HL-60/S4 (cell line): ENCODE results near the gene JCAD.

Source experiments
- in situ Hi-C: fragments of 300-500 bp; cut with MboI; formaldehyde crosslinking; loops from 2 replicates; pipeline ENCODE4 v1.14.3; 2022; ENCODE audit warnings: low sequenced_read_pairs

JCAD gene

DNA sequence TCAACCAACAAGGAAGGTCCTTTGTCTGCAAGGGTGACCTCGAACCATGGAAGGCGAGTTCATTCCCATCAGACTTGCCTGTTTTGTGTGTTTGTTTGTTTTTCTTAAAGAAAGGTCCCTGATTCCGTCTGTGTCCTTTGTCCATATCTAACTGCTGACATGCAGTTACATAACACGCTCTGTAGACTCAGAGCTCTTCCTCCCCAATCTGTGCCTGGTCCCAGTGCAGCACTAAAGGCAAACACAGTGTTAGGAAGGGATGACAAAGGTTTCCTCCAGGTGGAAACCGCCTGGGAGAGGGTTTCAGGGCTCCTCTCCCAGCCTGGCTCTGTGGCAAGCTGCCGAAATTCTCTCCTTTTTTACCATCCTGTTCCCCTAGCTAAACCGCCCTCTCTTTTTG, 13.4 kb downstream of the JCAD start:
- in situ Hi-C loops, result no loop called here

DNA sequence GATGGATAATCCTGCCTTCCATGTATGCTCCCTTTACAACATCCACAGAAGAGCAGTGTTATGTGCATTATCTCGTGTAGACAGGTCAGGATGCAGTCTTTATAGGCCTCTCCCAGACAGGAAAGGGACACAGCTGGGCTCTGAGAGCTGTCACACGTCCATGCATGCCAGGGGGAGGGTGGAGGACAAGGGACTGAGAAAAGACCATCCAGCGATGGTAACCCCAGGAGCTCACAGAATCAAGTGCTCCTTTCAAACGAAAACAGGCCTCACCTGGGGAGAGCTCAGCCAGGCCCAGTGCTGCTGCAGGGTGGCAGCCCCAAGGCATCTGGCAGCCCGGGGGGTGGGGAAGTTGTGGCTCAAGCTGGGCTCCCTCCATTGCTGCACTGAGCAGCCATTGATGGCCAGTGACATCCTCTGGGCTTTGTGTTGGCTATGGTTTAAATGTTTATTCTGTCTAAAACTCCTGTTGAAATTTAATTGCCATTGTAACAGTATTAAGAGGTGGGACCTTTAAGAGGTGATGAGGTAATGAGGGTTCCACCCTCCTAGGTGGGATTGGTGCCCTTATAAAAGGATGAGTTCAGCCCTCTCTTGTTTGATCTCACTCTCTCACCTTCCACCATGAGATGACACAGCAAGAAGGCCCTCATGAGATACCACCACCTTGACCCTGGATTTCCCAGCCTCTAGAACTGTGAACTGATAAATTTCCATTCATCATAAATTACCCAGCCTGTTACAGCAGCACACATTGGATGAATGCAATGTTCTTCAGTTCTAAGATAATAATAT, 15.7 kb downstream of the JCAD start:
- in situ Hi-C loops, result no loop called here

DNA sequence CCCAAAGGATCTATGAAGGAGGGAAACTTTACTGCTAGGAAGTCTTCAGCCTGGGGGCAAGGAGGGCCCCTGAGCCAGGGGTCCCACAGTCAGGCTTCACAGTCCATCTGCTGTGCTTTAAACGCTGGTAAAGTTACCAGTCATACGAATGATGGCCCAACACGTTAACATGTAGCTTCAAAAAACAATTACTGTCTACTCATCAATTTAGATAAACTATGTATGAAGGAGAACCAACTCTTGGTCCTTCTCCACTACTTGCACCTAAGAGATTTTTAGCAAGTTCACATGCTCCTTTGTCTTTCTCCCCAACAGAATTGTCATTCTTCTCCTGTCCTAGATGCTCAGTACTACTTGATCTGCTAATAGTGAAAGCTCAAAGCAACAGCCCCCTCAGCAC, 16.6 kb downstream of the JCAD start:
- in situ Hi-C loops, result no loop called here

DNA sequence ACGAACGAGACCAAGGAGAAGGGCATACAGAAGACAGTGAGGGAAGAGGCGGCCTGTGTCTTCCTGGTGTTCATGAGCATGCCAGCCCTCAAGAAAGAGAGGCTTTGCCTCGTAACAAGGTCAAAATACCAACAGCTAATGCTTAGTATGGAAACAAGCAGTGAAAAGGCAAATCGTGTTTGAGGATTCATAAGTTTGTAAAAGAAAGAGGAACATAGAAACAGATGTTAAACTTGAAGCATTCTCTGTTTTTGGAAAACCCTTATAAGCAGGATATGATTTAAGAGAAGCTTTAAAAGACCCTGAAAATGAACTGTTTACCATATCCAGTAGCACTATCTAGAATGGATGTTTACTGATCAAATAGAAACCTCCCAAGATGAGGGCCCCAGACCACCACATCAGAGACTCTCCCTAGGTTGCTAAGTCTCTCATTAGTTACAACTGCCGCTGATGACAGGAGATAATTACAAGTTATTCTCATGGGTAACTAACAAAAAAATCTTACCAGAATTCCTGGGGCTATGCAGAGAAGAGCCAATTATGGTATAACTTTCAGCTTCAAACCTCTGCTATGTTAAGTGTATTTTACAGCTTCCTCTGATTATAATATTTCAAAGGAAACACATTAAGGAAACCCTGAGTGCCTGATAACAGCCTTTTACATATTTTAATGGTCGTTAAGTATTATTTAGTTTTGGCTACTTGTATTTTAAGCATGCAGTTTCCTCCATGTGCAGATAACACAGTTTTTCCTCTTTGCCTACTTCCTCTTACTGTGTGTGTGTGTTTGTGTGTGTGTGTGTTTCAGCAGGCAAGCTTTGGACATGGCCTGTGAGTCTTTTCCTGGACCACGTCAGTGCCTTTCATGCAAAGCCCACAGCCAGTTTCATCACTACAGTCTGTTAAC, 17.9 kb downstream of the JCAD start:
- in situ Hi-C loops, result no loop called here

DNA sequence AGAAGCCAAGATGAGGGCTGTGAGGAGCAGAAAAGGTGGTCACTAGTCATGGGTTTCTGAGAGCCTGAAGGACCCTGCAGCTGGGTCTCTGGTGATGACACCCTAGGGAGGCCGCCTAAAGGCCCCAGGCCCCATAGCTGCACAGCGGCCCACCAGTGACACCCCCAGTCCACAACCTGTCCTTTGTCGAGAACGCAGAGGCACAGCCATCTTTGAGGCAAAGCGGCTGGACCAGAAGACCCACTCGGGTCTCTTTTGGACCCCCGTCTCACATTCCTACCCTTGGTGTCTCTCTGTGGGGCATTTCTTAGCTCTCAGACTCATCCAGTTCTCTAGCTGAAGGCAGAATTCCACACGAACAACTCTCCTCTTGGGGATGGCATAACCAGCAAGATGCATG, 18.8 kb downstream of the JCAD start:
- in situ Hi-C loops, result no loop called here

DNA sequence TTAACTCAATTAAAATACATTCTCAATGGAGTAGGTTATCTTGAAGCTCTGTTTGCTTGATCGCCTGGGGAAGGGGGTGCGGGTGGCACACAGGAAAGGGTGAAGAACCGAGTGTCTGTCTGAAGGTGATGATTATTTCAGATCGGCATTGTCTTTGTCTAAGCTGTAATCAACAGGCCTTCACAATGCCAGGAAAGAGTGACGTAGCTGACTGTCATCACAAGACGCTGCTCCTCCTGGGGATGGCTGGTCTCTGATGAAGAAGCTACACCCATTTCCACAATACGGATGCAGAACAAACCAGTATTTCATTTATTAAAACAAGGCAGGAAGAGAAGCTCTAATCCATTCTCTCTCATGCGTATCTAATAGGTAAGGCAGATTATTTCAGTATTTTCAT, 19.4 kb downstream of the JCAD start:
- in situ Hi-C loops, result no loop called here

DNA sequence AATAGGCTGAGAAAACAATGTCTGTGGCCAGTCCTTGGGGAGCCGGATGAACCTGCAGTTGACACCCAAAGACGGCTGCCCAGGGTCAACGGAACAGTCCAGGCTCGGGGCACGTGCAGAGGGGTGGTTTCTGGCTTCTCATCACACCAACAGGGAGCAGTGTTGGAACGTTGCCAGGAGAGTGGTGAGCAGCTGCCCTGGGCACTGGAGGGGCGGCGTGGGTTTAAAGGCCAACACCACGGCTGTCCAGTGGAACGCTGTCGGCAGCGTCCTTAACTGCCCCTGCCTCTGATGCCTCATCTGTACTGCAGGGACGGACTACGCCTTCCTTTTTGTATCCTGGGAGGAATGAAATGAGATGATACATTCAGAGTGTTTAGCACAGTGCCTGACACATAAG, 19.8 kb downstream of the JCAD start:
- in situ Hi-C loops, result no loop called here

DNA sequence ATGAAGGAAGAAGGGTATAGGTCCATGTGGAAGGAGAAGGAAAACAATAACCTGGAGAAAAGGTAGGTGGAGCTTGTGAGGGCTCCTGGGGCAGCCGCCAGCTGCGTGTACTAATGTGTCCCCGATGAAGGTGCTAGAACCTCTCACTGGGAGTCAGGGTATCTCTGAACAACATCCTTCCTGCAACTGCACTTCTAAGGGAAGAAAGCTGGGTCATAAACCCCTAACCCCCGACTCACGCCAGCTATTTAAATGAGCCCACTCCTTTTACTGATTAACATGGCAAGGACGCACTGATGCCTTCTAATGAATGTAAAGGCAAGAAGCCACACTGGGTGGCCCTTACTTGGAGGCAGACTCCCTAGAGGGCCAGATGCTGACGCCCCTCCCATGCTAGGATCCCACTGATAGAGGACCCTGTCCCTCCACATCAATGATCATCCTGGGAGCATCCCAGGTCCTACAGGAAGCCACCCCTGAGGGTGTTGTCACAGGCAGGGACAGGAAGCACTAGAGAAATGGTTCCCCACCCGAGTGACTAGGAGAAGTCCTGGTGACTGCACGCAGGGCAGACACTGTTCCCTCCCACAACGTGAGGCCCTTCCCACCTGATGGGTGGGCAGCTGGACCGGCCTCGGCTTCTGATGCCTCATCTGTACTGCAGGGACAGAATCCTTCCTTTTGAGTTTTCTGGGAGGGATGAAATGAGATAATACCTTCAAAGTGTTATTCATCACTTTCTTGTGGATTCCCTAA, 20.4 kb downstream of the JCAD start:
- in situ Hi-C loops, result no loop called here

DNA sequence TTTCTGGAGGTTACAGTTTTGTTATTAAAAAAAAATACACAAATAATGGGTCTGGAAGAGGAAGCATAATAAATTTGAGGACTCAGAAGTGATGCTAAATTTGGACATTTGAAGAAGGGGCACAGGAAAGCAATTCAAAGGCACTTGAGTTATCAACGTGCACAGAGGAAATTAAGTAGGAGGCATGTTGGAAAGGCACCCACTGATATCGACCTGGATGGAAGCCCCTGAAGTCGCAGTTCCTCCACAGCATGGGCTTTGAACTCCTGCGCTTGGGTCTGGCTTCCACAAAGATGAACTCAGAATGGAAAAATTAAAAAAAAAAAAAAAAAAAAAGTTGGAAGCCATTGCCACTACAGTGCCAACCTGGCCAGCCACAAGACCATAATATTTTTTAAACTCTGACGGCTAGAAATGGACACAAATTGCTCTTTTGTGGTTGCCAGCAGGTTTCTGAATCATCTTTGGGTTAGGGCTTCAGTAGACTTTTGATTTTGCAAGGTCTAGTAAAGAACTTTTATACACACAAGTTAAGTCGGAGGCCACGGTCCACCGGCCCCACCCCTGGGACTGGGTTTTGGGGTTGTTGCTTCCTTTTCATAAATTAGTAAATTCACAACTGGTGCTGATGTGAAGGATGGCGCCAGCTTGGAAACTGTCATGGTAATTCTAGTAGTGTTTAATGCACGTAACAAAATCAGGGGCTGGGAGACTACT, 21.6 kb downstream of the JCAD start:
- in situ Hi-C loops, result no loop called here

DNA sequence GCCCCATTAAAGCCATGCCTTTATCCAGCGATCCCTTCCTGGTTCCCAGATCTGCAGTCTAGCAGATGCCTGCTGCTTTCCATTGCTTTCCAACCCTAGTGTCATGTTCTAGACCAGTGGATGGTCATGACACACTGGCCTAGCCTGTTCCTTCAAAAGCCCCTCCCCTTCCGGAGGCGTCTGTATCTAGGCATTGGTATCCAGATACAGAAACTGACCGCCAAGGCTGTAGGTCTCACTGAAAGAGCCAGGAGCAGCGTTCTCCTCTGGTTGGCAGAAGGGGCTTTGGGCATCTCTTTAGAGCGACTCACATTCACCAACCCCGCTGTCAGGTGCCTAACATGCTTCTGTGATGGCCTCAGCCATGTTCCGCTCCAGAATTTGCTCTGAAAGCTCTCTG, 22.6 kb downstream of the JCAD start:
- in situ Hi-C loops, result no loop called here

DNA sequence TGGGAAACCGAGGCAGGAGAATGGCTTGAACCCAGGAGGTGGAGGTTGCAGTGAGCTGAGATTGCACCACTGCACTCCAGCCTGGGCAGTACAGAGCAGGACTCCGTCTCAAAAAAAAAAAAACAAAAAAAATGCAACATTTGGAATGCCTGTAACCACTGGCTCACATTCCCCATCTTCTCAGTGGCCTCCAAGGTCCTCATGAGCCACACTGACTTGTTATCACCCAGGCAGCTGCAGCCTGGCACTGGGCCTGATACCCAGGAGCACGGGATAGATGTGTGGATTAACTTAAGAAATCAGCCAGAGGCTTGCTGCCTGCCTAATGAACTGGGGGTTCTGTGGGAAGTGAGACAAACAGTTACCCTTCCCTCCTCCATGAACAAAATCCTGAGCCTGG, 23.0 kb downstream of the JCAD start:
- in situ Hi-C loops, result no loop called here

DNA sequence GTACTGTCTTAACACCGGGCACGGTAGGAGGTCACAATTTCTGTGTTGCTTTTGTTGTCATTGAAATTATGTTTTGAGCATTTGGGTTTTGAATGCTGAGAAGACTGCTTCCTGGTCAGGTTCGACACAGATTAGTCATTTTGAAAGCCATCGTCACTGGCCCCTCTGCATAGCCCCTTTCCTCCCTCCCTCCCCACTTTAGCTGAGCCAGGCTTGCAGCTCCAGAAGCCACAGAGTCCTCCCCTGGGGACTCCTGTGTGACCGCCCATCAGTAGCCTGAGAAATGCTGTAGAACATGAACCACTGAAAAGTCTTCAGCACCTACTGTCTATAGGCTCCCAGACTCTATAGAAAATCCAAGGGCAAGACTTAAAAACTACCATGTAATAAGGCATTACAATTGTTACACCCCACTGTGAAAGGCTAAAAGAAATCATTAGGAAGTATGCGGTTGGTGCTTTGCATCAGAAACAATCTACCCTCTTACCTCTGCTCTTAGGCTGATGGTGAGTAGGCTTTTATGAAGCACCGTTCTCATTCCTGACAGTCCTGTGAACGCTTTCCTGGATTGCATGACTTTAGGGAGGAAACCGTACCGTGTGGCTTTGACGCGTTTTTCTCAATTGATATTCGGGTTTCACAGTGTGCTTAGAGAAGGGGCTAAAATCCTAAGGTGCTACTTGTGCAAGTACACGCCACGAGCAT, 24.8 kb downstream of the JCAD start:
- in situ Hi-C loops, result no loop called here

DNA sequence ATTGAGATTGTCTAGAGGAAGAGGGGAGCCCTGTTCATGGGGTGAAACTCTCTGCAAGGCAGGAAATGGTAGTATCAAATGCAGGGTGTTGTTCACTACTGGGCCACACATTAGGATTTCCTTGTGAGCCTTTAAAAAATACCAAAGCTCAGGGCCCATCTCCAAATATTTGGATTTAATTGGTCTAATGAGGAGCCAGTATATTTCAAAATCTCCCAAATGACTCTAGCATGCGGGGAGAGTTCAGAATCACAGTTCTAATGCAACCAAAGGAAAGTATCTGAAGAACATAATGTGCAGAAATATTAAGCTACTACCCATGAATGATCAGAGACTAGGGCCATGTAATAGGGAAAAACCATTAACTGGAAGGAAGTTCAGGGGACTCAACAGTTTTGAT, 27.3 kb downstream of the JCAD start:
- in situ Hi-C loops, result no loop called here

DNA sequence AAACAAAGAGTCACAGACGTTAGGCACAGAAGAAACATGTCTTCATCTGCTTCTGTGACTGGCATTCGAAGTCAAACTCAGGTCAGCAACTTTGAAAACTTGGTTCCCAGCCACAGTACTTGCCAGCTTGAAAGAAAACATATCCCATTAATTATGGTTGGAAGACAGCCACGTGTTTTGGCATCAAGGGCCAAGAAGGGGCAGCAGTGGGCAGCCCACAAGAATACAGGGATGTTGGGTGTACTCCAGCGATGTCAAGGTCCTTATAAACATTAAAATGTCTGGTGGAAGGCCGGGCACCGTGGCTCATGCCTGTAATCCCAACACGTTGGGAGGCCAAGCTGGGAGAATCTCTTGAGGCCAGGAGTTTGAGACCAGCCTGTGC, 29.5 kb downstream of the JCAD start:
- in situ Hi-C loops, result no loop called here

DNA sequence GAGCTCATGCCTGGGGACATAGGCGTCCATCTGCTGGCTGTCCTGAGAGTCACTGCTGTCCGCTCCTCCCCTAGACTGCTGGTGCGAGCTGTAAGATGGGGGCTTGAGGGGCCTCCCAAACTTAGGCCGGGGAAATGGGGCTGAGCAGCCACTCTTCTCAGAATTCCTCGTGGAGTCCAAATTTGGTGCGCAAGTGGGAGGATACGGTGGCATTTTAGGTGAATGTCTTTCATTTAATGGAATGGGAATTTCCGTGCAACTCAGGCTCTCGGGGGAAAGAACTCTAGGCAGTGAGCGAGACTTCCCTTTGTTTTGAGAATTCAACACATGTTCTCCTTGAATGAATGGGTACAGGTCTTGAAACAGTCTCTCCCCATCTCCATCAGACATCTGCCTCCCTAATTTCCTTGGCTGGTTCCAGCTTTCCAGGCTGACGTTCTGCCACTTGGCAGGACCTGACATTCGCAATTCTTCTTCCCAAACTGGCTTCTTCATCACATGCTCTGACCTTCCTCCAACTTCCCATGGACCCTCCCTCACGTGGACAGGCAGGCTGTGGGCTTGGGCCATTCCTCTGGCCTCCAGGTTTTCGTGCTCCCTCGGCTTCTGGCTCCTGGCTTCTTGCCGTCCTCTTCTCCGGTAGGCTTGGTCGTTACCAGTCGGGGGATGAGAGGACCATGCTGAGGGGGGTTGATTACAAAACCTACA, 30.1 kb downstream of the JCAD start:
- in situ Hi-C loops, result no loop called here

DNA sequence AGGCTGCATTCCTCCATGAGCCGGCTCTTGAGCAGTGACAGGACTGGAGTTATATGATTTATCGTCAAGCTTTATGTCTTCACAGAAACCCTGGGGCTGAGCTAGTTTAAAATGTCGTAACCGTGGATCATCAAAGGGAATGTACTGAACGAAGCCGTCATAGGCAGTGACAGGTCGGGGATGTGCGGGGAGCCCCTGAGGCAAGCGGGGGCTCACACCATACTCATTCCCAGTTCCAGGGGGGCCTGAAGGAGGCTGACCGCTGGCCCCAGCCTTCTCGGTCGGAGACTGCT, 30.7 kb downstream of the JCAD start:
- in situ Hi-C loops, result no loop called here

DNA sequence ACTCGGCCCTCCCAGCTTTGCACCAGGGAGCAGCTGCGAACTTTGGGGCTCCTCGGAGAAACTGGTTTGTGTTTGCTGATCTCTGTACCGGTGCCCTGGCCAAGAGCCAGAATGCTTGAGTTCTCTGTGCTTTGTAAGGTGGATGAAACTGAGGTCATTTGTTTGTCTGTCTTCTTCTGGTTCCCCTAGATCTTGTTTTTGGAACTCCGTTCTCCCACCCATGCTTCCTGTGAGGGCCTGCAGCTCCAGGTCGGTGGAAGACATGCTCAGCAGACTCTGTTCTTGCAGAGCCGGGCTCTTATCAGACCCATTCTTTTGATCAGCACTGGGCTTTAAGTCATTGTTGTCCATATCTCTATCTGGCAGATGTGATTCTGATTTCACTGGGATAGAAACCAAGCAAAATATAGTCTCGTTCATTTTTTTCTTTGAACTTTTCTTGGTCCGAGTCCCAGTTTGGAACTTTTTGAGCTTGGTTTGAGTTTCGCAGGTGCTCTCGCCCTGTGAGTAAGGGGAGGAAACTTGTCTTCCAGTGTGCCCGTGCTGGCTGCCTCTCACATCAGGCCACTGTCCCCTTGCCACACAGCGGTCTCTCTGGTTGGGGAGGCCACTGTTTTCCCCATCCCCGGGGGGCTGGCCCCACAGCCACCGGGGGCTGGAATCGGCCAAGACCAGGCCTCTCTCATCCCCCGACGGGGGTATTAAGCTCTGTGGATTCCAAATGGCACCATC, 31.2 kb downstream of the JCAD start:
- in situ Hi-C loops, result no loop called here

DNA sequence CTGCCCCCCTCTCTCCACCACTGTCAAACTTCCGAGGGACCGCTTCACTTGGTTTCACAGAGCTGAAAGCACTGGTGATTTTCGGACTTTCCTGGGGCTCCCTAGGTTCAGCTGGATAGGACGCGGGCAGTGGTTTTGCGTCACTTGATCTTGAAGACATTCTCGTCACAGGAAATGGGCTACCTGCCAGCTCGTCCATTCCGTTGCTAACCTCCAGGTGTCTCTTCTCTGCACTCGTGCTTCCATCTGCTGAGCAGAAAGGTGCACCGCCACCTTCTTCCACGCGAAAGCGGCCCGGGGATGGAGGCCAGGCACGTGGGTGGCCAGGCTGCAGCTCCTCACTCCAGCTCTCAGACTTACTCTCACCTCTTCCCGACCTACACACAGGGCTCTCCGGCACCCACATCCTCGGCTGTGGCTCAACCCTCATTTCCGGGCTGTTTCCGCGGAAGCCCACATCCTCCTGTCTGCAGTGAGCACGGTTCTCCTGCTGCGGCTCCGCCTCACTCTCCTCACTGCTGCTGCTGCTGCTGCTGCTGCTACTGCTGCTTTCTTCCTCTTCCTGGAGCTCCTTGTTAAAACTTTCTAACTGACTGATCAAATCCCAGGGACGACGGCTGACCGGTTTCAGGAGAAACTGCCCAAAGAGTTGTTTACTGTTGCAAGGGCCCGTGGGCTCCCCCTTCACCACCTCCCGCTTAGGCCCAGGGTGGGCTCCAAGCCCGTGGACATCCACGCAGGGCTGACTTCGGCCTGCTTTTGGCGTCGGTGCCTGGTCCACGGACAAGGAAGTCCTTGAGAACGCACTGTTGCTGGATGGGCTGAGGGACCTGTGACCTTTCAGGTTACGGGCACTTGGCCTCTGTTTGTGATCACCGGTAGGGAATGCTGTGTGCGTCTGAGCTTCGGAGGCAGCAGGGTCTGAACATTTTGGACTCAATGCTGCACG, 32.1 kb downstream of the JCAD start:
- in situ Hi-C loops, result no loop called here
